GM12864 (cell line): ENCODE data around the gene ENDOV.

Source experiments
- DNase-seq: peaks from one replicate; pipeline ENCODE4 v3.0.0-alpha.2; 2011; ENCODE audit warnings: low read depth
- H3K4me3 ChIP-seq: 2 replicates; pipeline ENCODE4 v1.5.1; 2011; ENCODE audit warnings: mild to moderate bottlenecking, low read depth, low read length, control low read depth
- TF ChIP-seq, protein P1 (sequence below): IDR thresholded peaks from 2 replicates; pipeline ENCODE4 v1.5.1; 2011; ENCODE audit warnings: low read depth, mild to moderate bottlenecking, moderate library complexity, low read length, control low read depth, inconsistent platforms; ENCODE audit errors: missing control alignments

The ENDOV gene

DNA sequence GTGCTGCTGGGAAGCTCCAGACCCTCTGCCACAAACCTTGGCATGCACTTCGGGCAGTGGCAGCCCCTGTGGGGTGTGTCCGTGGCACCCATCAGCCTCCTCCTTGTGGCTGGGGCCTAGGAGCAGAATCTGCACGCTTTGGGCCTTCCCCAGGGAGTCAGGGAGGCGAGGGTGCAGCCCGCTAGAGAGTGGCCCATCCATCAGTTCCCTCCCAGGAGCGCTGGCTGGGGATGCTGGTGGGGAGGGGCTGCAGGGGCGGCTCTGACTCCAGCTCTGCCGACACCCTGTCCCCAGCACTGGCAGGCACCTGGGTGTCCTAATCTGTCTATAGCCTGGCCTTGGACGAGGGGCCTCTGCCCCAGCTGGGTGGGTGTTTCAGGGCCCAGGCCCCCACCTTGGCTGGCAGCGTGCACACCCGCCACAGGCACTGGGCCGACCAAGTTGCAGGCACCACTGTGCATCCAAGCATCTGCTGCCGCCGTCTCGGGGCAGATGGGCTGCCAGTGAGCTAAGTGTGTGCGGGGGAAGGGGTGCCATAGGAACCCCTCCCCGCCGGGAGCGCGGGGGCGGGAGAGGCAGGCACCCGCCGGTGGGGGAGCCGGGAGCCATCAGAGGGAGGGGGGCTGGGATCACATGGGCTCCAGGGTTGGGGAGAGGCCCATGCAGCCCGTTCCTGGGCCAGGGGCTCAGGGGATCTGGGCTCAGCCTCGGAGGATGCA is 30.2 kb downstream of the ENDOV start:
- H3K4me3 ChIP-seq = no peak overlapping the region
- TF ChIP-seq, protein P1, sequence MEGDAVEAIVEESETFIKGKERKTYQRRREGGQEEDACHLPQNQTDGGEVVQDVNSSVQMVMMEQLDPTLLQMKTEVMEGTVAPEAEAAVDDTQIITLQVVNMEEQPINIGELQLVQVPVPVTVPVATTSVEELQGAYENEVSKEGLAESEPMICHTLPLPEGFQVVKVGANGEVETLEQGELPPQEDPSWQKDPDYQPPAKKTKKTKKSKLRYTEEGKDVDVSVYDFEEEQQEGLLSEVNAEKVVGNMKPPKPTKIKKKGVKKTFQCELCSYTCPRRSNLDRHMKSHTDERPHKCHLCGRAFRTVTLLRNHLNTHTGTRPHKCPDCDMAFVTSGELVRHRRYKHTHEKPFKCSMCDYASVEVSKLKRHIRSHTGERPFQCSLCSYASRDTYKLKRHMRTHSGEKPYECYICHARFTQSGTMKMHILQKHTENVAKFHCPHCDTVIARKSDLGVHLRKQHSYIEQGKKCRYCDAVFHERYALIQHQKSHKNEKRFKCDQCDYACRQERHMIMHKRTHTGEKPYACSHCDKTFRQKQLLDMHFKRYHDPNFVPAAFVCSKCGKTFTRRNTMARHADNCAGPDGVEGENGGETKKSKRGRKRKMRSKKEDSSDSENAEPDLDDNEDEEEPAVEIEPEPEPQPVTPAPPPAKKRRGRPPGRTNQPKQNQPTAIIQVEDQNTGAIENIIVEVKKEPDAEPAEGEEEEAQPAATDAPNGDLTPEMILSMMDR = no peak
- DNase-seq = no peak

DNA sequence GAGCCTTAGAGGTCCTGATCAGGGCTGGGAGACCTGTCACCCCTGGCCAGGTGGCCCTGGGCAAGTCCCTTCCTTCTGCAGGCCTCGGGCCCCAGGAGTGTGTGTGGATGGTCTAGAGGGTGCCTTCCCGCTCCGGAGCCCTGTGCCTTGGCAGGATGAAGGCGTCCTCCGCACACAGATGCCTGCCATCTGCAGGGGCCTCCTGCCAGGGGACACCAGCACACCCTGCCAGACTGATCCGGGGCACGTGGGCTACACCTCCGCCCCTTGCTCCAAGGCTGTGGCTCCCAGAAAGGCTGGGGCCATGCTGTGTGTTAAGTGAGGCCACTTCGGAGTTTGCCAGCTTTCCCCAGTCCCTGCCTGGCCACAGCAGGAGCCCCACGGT is 30.8 kb downstream of the ENDOV start:
- no peak overlapping the region for H3K4me3 ChIP-seq
- DNase-seq = no peak
- TF ChIP-seq, protein P1 = no peak

DNA sequence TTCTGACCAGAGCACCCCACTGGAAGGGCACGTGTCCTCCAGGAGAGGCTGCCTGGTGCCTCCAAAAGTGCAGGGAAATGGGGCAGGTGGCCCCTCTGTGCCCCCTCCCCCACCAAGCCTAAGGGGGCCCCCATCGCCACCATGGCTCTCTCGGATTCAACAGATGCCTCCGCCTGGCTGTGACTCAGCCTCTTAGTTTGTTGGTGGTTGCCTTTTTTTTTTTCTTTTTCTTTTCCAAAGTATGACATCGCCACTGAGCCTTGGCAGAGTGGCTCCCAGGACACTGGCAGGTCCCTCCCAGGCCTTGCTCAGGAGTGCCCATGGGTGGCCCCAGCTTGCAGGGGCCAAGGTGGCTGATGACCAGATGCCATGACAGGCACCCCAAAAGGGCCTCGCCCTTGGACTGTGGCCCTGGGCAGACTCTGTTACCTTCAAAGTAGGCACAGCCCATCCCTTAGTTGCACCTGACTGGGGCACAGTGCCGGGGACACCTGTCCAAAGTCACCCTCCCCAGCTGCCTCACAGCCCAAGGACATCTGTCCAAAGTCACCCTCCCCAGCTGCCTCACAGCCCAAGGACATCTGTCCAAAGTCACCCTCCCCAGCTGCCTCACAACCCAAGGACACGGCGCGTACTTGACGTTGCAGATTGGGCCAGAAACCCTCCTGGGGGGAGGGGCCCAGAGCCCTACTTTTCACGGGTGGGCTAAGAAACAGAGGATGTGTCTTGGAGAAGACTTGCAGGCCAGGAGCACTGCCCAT is 31.9 kb downstream of the ENDOV start:
- DNase-seq = no peak

DNA sequence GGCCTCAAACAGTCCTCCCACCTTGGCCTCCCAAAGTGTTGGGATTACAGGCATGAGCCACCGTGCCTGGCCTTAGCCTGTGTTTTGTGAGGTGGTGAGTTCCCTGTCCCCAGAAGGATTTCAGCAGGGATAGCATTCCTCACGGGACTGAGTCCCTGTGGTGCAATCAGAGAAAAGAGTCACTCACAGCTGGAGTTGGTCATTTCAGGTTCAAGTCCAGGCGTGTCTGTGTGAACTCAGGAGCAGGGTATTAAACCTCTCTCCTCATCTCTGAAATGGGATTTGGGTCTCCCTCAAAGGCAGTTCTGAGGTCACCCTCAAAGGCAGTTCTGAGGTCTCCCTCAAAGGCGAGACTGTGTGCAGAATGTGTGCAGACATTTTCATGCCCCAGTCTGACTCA is 32.8 kb downstream of the ENDOV start:
- H3K4me3 ChIP-seq = no peak overlapping the region
- DNase-seq = no peak
- TF ChIP-seq, protein P1 = no peak

More for the DNA sequence above, 31.9 kb downstream of the ENDOV start:
- TF ChIP-seq, protein P1 = no peak
- H3K4me3 ChIP-seq = no peak overlapping the region

DNA sequence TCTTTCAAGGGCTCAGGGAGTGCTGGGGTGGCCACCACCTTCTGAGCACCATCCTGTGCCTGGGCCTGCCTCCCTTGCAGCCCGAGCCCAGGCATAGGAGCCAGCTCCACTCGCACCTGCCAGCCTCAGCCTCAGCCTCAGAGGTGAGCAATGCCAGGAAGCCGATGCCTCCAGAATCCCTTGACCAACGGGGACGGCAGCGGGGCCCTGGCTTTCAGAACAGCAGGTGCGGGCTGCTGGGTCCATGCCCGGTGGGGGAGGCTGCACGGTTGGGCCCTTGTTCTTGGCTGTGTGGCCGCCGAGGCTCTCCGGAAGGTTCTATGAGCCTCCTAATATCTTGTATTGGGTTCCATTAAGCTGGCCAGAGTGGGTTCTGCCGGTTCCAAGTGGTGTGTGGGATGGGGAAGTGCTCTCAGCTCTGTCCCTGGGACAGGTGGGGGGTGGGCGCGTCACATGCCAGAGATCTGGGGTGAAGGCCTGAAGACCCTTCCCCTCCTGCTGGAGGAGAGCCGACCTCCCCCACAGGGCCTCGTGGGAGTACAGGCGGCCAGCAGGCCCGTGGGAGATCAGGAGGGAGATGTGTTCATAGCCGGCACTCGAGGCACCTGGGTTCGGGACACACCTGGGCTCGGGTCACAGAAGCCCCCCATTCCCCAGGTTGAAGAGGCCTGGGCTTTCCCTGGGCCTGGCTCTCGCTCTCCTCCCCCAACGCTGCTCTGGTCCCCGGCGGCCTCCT is 34.4 kb downstream of the ENDOV start:
- DNase-seq = no peak
- TF ChIP-seq, protein P1 = no peak
- H3K4me3 ChIP-seq = no peak overlapping the region

DNA sequence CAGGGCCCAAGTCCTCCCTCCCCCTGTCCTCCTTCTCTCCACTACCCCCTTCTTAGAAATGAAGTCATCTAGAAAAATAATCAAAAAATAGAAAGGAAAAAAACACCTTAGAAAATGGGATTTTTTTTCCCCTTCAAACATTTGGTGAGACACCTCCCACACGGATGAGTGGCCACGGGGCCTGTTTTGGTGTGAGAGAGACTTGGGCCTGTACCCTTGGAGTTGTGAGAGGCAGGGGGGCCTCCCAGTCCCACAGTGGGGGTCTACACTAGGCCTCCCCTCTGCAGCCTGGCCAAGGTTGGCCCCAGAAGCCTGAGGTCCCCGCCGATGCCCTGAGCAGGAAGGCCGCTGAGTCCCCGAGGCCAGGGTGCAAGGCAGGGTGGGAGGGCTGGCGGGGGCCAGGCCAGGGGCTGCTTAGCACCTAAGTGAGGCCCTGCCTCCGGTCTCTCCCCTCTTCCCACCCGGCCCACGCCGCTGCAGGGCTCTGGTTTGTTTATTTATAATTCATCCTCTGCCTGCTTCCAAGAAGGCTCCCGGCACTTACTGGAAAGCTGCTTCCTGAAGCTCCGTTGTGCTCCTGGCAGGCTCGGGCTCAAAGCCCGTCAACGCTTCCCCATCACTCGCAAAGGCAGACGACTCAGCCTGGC is 35.1 kb downstream of the ENDOV start:
- H3K4me3 ChIP-seq = no peak overlapping the region
- no peak for DNase-seq
- TF ChIP-seq, protein P1 = no peak
